ENCODE measurements around the gene VAMP7. TPM values are rescaled to one million over a fixed set of nuclear protein-coding genes. Genes with fewer than 3 reads are reported as not detected.

The VAMP7 gene
- total and polyA plus RNA-seq, 9 of the 15 experiments (the other 6 are each of a cell fraction or from before 2014, with no cell fraction given): 38.4 to 100 (median 67.7) TPM

- TF ChIP-seq, protein P1, sequence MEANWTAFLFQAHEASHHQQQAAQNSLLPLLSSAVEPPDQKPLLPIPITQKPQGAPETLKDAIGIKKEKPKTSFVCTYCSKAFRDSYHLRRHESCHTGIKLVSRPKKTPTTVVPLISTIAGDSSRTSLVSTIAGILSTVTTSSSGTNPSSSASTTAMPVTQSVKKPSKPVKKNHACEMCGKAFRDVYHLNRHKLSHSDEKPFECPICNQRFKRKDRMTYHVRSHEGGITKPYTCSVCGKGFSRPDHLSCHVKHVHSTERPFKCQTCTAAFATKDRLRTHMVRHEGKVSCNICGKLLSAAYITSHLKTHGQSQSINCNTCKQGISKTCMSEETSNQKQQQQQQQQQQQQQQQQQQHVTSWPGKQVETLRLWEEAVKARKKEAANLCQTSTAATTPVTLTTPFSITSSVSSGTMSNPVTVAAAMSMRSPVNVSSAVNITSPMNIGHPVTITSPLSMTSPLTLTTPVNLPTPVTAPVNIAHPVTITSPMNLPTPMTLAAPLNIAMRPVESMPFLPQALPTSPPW (CRISPR knock-in tag; IDR thresholded peaks at IDR 0.05): 0 out of 2 replicates have a peak, but pooled peaks have one; percentile 16
- TF ChIP-seq ARID2 (IDR thresholded peaks at IDR 0.05) (no peak), SREBF2 (CRISPR knock-in tag; IDR thresholded peaks at IDR 0.05) (no peak), JUN (IDR thresholded peaks at IDR 0.05; ENCODE audit: borderline replicate concordance, low read depth, low read length) (0 out of 2 replicates have a peak, but pooled peaks have one; percentile 47), JUN (CRISPR knock-in tag; IDR thresholded peaks at IDR 0.05; ENCODE audit: borderline replicate concordance) (no peak), ZNF121 (CRISPR knock-in tag; conservative IDR thresholded peaks at IDR 0.05) (no peak), EWSR1 (IDR thresholded peaks at IDR 0.05; ENCODE audit: borderline replicate concordance, low read depth, partially characterized antibody) (no peak), ETV5 (CRISPR knock-in tag; IDR thresholded peaks at IDR 0.05; ENCODE audit: low read depth) (no peak), DDX20 (tag; IDR thresholded peaks at IDR 0.05; ENCODE audit: low read depth) (no peak), NR0B1 (IDR thresholded peaks at IDR 0.05; ENCODE audit: partially characterized antibody) (no peak), ARID1B (IDR thresholded peaks at IDR 0.05) (peak; percentile 40; the same call in 1 of the 2 replicates), PCBP2 (IDR thresholded peaks at IDR 0.05; ENCODE audit: low read depth, low read length, poor library complexity, severe bottlenecking) (no peak), KAT7 (CRISPR knock-in tag; IDR thresholded peaks at IDR 0.05; ENCODE audit: borderline replicate concordance) (no peak), MEF2A (IDR thresholded peaks at IDR 0.05; ENCODE audit: control insufficient read depth, low read depth, low read length) (peak; percentile 43; the same call in 1 of the 2 replicates), ZNF589 (CRISPR knock-in tag; IDR thresholded peaks at IDR 0.05; ENCODE audit: low read depth) (peak; percentile 67; the same call in 1 of the 2 replicates), RHOXF2B (CRISPR knock-in tag; conservative IDR thresholded peaks at IDR 0.05) (no peak), ZBTB1 (CRISPR knock-in tag; IDR thresholded peaks at IDR 0.05; ENCODE audit: borderline replicate concordance, low read depth) (no peak)
- TF ChIP-seq, protein P2, sequence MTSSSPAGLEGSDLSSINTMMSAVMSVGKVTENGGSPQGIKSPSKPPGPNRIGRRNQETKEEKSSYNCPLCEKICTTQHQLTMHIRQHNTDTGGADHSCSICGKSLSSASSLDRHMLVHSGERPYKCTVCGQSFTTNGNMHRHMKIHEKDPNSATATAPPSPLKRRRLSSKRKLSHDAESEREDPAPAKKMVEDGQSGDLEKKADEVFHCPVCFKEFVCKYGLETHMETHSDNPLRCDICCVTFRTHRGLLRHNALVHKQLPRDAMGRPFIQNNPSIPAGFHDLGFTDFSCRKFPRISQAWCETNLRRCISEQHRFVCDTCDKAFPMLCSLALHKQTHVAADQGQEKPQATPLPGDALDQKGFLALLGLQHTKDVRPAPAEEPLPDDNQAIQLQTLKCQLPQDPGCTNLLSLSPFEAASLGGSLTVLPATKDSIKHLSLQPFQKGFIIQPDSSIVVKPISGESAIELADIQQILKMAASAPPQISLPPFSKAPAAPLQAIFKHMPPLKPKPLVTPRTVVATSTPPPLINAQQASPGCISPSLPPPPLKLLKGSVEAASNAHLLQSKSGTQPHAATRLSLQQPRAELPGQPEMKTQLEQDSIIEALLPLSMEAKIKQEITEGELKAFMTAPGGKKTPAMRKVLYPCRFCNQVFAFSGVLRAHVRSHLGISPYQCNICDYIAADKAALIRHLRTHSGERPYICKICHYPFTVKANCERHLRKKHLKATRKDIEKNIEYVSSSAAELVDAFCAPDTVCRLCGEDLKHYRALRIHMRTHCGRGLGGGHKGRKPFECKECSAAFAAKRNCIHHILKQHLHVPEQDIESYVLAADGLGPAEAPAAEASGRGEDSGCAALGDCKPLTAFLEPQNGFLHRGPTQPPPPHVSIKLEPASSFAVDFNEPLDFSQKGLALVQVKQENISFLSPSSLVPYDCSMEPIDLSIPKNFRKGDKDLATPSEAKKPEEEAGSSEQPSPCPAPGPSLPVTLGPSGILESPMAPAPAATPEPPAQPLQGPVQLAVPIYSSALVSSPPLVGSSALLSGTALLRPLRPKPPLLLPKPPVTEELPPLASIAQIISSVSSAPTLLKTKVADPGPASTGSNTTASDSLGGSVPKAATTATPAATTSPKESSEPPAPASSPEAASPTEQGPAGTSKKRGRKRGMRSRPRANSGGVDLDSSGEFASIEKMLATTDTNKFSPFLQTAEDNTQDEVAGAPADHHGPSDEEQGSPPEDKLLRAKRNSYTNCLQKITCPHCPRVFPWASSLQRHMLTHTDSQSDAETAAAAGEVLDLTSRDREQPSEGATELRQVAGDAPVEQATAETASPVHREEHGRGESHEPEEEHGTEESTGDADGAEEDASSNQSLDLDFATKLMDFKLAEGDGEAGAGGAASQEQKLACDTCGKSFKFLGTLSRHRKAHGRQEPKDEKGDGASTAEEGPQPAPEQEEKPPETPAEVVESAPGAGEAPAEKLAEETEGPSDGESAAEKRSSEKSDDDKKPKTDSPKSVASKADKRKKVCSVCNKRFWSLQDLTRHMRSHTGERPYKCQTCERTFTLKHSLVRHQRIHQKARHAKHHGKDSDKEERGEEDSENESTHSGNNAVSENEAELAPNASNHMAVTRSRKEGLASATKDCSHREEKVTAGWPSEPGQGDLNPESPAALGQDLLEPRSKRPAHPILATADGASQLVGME (CRISPR knock-in tag; IDR thresholded peaks at IDR 0.05): no peak
- TF ChIP-seq, protein P3, sequence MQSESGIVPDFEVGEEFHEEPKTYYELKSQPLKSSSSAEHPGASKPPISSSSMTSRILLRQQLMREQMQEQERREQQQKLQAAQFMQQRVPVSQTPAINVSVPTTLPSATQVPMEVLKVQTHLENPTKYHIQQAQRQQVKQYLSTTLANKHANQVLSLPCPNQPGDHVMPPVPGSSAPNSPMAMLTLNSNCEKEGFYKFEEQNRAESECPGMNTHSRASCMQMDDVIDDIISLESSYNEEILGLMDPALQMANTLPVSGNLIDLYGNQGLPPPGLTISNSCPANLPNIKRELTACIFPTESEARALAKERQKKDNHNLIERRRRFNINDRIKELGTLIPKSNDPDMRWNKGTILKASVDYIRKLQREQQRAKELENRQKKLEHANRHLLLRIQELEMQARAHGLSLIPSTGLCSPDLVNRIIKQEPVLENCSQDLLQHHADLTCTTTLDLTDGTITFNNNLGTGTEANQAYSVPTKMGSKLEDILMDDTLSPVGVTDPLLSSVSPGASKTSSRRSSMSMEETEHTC (IDR thresholded peaks at IDR 0.05): peak; percentile 58; the same call in 1 of the 2 replicates
Observed at GRCh38 chrX:155893521-155893920, 12.4 kb downstream of the VAMP7 start (continued).
